GM12864 (cell line): ENCODE measurements around the gene ADAMTS14.

Source experiments
- DNase-seq: peaks from one replicate; pipeline ENCODE4 v3.0.0-alpha.2; 2011; ENCODE audit warnings: low read depth
- H3K4me3 ChIP-seq: 2 replicates; pipeline ENCODE4 v1.5.1; 2011; ENCODE audit warnings: mild to moderate bottlenecking, low read depth, low read length, control low read depth
- TF ChIP-seq, protein P1 (sequence below): IDR thresholded peaks from 2 replicates; pipeline ENCODE4 v1.5.1; 2011; ENCODE audit warnings: low read depth, mild to moderate bottlenecking, moderate library complexity, low read length, control low read depth, inconsistent platforms; ENCODE audit errors: missing control alignments

ADAMTS14 gene

DNA sequence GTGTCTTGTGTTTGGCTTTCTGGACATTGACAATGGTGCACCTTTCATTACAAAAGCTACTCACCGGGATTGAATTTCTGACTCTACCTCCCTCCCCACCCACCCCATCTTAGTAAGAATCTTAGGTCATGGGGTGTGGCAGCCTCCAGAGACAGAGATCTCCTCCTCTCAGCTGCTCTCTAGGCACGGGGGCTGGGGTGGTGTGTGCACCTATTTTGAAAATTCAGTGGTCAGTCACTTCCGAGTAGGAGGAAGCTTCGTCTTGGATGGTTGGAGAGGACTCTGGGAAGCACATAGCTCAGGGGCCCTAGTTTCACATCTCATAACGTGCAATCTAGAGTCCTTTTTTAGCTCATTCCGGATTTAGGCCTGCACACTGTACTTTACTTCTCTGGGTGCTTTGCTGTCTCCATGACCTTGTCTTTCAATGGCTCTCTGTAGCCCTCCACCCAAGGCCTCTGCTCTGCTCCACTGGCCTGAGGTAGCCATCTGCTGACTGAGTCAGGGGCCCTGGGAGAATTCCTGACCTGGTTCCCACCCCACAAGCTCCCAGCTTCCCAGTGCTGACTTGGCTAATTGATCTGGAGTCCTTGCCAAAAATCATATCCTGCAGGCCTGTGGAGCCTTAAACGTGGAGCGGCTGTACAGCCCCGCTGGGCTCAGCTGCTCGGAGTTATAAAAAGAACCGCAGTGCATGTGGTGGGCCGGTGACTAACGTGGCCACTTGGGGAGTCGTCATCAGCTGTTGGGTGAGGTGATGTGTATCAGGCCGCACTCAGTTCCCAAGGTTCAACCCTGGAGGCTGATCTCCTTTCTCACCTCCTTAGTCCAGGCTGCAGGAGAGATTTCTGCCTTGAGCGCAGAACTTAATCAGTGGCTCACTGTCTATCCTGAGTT lies 19.3 kb upstream of the ADAMTS14 start:
- no peak for DNase-seq
- H3K4me3 ChIP-seq, result no peak overlapping the region
- TF ChIP-seq, protein P1, sequence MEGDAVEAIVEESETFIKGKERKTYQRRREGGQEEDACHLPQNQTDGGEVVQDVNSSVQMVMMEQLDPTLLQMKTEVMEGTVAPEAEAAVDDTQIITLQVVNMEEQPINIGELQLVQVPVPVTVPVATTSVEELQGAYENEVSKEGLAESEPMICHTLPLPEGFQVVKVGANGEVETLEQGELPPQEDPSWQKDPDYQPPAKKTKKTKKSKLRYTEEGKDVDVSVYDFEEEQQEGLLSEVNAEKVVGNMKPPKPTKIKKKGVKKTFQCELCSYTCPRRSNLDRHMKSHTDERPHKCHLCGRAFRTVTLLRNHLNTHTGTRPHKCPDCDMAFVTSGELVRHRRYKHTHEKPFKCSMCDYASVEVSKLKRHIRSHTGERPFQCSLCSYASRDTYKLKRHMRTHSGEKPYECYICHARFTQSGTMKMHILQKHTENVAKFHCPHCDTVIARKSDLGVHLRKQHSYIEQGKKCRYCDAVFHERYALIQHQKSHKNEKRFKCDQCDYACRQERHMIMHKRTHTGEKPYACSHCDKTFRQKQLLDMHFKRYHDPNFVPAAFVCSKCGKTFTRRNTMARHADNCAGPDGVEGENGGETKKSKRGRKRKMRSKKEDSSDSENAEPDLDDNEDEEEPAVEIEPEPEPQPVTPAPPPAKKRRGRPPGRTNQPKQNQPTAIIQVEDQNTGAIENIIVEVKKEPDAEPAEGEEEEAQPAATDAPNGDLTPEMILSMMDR, result no peak

DNA sequence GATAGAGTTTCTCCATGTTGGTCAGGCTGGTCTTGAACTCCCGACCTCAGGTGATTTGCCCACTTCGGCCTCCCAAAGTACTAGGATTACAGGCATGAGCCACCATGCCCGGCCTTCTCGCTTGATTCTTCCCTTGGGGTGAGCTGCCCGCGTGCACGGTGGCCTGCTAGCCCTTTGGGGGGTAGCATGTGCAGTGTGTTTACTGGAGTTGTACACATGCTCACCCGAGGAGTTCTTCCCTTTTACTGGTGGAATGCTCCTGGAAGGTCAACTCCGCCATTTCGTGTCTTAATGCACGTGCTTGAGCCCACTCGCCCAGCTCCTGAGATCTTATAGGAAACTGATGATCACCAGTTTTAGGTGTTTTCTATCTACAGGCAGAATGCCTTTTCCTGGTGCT lies 17.0 kb upstream of the ADAMTS14 start:
- no peak overlapping the region for H3K4me3 ChIP-seq
- TF ChIP-seq, protein P1, result no peak
- no peak for DNase-seq

DNA sequence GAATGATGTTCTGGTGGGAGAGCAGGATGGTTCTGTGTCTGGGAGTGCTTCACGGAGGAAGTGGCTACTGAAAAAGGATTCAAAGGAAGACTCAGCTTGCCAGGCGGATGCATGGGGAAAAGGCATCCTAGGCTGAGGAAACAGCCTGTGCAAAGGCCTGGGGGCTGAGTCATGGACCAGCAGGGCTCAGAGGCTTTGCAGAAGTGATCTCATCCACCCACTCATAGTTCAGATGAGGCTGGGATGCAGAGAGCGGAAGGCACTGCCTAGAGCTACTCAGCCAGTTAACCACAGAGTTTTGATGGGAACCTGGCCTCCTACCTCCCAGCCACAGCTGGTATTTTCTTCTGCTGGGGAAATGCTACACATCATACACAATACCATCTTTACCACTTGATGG lies 15.8 kb upstream of the ADAMTS14 start:
- DNase-seq, result peak; percentile 47
- no peak overlapping the region for H3K4me3 ChIP-seq
- TF ChIP-seq, protein P1, result no peak

DNA sequence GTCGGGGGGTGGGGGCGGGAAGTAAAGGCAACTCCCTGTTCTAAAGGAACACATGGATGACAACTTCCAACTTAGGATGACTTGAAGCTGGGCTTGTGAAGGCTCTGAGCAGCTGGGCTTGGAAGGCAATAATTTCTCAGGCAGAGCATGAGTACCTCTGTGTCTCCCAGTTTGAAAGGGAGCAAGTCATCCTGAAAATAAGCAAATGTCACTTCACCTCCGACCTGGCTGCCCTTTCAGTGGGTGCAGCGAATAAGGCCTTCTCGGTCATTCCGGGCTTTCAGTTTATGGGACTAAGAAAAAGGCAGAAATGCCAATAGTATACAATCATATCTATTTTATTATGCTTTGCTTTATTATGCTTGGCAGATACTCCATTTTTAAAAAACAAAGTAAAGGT lies 15.3 kb upstream of the ADAMTS14 start:
- no peak overlapping the region for H3K4me3 ChIP-seq
- TF ChIP-seq, protein P1, result no peak
- DNase-seq, result no peak

DNA sequence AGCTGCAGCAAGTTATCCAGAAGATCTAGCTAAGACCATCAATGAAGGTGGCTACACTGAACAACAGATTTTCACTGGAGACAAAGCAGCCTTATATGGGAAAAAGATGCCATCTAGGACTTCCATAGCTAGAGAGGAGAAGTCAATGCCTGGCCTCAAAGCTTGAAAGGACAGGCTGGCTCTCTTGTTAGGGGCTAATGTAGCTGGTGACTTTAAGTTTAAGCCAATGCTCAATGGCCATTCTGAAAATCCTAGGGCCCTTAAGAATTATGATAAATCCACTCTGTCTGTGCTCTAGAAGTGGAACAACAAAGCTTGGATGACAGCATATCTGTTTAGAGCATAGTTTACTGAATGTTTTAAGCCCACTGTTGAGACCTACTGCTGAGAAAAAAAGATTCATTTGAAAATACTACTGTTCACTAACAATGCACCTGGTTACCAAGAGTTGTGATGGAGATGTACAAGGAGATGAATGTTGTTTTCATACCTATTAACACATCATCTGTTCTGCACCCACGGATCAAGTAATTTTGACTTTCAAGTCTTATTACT lies 13.6 kb upstream of the ADAMTS14 start:
- H3K4me3 ChIP-seq, result no peak overlapping the region
- TF ChIP-seq, protein P1, result no peak
- DNase-seq, result no peak

DNA sequence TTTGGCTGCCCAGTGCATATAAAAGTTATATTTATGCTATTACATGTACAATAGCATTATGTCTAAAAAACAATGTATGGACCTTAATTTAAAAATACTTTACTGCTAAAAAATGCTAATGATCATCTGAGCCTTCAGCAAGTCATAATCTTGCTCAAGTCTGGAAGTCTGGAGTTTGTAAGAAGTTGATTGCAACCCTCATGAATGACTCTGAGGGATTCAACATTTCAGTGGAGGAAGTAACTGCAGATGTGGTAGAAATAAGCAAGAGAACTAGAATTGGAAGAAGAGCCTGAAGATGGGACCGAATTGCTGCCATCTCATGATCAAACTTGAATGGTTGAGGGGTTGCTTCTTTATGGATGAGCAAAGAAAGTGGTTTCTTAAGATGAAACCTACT lies 13.0 kb upstream of the ADAMTS14 start:
- TF ChIP-seq, protein P1, result no peak
- no peak for DNase-seq
- H3K4me3 ChIP-seq, result no peak overlapping the region

DNA sequence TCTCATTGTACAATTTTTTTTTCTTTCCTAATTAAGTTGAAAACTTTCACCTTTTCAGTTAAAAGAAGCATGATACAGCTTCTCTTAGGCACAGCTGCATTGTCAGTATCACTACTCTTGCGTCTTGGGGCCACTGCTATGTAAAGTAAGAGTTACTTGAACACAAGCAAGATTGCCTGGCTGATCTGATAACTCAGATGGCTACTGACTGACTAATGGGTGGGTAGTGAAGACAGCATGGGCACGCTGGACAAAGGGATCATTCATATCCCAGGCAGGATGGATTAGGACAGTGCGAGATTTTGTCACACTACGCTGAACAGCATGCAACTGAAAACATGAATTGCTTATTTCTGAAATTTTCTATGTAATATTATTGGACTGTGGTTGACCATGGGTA lies 11.6 kb upstream of the ADAMTS14 start:
- H3K4me3 ChIP-seq, result no peak overlapping the region
- no peak for DNase-seq
- TF ChIP-seq, protein P1, result no peak
